ENCODE results near the gene PLPPR5. TPM values are rescaled to one million over a fixed set of nuclear protein-coding genes. Genes with fewer than 3 reads are reported as not detected.

PLPPR5 gene
- total RNA-seq, 4 donors from 2014 or later: not detected

GRCh38 chr1:98860329-98860728, 144.3 kb downstream of the PLPPR5 start:
- Histone ChIP-seq H3K4me1 (no peaks in the 10 kb centered on the region), H3K27ac (no peak overlapping the region), H3K4me3 (no peak overlapping the region), H3K9me3 (no peaks in the 10 kb centered on the region), H3K36me3 (no peaks in the 10 kb centered on the region), H3K27me3 (no peaks in the 10 kb centered on the region)
- in situ Hi-C loops (cut with MboI; ENCODE audit: low sequenced_read_pairs in 4 of 4): no loop called here
- ATAC-seq: no peak
- no peak for DNase-seq
- intact Hi-C loops (cut with DNase I; ENCODE audit: low total_unique reads): no loop called here
- TF ChIP-seq, protein P1, sequence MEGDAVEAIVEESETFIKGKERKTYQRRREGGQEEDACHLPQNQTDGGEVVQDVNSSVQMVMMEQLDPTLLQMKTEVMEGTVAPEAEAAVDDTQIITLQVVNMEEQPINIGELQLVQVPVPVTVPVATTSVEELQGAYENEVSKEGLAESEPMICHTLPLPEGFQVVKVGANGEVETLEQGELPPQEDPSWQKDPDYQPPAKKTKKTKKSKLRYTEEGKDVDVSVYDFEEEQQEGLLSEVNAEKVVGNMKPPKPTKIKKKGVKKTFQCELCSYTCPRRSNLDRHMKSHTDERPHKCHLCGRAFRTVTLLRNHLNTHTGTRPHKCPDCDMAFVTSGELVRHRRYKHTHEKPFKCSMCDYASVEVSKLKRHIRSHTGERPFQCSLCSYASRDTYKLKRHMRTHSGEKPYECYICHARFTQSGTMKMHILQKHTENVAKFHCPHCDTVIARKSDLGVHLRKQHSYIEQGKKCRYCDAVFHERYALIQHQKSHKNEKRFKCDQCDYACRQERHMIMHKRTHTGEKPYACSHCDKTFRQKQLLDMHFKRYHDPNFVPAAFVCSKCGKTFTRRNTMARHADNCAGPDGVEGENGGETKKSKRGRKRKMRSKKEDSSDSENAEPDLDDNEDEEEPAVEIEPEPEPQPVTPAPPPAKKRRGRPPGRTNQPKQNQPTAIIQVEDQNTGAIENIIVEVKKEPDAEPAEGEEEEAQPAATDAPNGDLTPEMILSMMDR (IDR thresholded peaks at IDR 0.05 in 4 of 5, conservative IDR thresholded peaks at IDR 0.05 in 1 of 5): no peak
- no peak for TF ChIP-seq POLR2A (IDR thresholded peaks at IDR 0.05)

- no peak for TF ChIP-seq POLR2A (IDR thresholded peaks at IDR 0.05)
- TF ChIP-seq, protein P1 (IDR thresholded peaks at IDR 0.05 in 4 of 5, conservative IDR thresholded peaks at IDR 0.05 in 1 of 5): no peak
- ATAC-seq (no peak), DNase-seq (no peak)
- Histone ChIP-seq H3K27ac (no peak overlapping the region), H3K4me1 (no peaks in the 10 kb centered on the region), H3K36me3 (no peaks in the 10 kb centered on the region), H3K27me3 (no peaks in the 10 kb centered on the region), H3K4me3 (no peak overlapping the region), H3K9me3 (no peaks in the 10 kb centered on the region)
- intact Hi-C loops (cut with DNase I; ENCODE audit: low total_unique reads) (no loop called here), in situ Hi-C loops (cut with MboI; ENCODE audit: low sequenced_read_pairs in 4 of 4) (no loop called here)
Measured at GRCh38 chr1:98854137-98854536, 150.5 kb downstream of the PLPPR5 start.

DNA sequence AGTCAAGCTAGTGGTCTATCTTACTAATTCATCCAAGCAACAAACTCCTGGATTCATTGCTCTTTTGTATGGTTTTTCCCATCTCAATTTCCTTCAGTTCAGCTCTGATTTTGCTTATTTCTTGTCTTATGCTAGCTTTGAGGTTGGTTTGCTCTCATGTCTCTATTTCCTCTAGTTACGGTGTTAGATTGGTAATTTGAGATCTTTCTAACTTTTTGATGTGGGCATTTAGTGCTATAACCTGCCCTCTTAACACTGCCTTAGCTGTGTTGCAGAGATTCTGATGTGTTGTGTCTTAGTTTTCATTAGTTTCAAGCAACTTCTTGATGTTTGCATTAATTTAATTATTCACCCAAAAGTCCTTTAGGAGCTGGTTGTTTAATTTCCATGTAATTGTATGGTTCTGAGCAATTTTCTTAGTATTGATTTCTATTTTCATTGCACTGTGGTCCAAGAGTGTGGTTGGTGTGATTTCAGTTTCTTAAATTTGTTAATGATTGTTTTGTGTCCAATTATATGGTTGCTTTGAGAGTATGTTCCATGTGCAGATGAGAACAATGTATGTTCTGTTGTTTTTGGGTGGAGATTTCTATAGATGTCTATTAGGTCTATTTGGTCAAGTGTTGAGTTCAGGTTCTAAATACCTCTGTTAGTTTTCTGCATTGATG, 154.6 kb downstream of the PLPPR5 start:
- no peak overlapping the region for H3K27ac ChIP-seq
- ATAC-seq (no peak), DNase-seq (no peak)
- no peak for TF ChIP-seq POLR2A (IDR thresholded peaks at IDR 0.05)
- TF ChIP-seq, protein P1 (IDR thresholded peaks at IDR 0.05 in 4 of 5, conservative IDR thresholded peaks at IDR 0.05 in 1 of 5): no peak
- no peaks in the 10 kb centered on the region for H3K4me1 ChIP-seq
- H3K4me3 ChIP-seq: no peak overlapping the region
- no peaks in the 10 kb centered on the region for H3K36me3 ChIP-seq
- intact Hi-C loops (cut with DNase I; ENCODE audit: low total_unique reads): no loop called here
- no peaks in the 10 kb centered on the region for H3K27me3 ChIP-seq
- in situ Hi-C loops (cut with MboI; ENCODE audit: low sequenced_read_pairs in 4 of 4): no loop called here
- H3K9me3 ChIP-seq: no peaks in the 10 kb centered on the region

DNA sequence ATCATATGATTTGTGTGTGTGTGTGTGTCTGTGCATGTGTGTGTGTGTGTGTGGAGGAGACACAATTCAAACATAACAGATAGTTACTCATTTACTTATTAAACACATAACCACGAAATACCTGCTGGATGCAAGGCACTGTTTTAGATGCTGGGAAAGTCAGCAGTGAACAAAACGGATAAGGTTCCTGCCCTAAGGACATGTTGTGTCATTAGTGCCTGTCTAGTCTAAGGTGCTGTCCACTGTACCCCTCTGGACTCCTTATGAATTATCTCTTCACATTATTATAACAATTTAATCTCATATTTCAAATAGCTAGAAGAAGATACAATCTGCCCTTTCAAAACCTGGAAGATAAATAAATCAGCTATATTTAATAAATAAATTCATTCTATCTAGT, 162.4 kb downstream of the PLPPR5 start:
- ATAC-seq (no peak), DNase-seq (no peak)
- in situ Hi-C loops (cut with MboI; ENCODE audit: low sequenced_read_pairs in 4 of 4): no loop called here
- Histone ChIP-seq H3K9me3 (no peaks in the 10 kb centered on the region), H3K36me3 (no peaks in the 10 kb centered on the region), H3K4me3 (no peak overlapping the region), H3K4me1 (no peaks in the 10 kb centered on the region), H3K27ac (no peak overlapping the region), H3K27me3 (no peaks in the 10 kb centered on the region)
- intact Hi-C loops (cut with DNase I; ENCODE audit: low total_unique reads): no loop called here
- TF ChIP-seq POLR2A (IDR thresholded peaks at IDR 0.05): no peak
